IPS-15b (cell line): Measurements from ENCODE around the gene PCSK7.
"Not testable (repeated sequence)": the region's sequence is repeated elsewhere in the genome, so short reads cannot be mapped to it uniquely, and the experiment has no call there.

Experiments used
- H3K27me3 ChIP-seq: one replicate; pipeline ENCODE4 v1.6.1; 2013; ENCODE audit warnings: low read length; ENCODE audit not compliant: control insufficient read depth, insufficient read depth
- H3K36me3 ChIP-seq: one replicate; pipeline ENCODE4 v1.6.1; 2013; ENCODE audit warnings: low read length; ENCODE audit not compliant: control insufficient read depth, insufficient read depth
- H3K4me1 ChIP-seq: one replicate; pipeline ENCODE4 v1.6.1; 2013; ENCODE audit warnings: mild to moderate bottlenecking, low read length; ENCODE audit not compliant: control insufficient read depth, insufficient read depth
- H3K4me3 ChIP-seq: one replicate; pipeline ENCODE4 v1.5.1; 2013; ENCODE audit warnings: low read depth, low read length
- H3K9ac ChIP-seq: one replicate; pipeline ENCODE4 v1.6.1; 2013; ENCODE audit warnings: low read depth, mild to moderate bottlenecking, low read length
- H3K9me3 ChIP-seq: one replicate; pipeline ENCODE4 v1.6.1; 2013; ENCODE audit warnings: mild to moderate bottlenecking, low read length; ENCODE audit not compliant: control insufficient read depth, insufficient read depth

The PCSK7 gene, protein sequence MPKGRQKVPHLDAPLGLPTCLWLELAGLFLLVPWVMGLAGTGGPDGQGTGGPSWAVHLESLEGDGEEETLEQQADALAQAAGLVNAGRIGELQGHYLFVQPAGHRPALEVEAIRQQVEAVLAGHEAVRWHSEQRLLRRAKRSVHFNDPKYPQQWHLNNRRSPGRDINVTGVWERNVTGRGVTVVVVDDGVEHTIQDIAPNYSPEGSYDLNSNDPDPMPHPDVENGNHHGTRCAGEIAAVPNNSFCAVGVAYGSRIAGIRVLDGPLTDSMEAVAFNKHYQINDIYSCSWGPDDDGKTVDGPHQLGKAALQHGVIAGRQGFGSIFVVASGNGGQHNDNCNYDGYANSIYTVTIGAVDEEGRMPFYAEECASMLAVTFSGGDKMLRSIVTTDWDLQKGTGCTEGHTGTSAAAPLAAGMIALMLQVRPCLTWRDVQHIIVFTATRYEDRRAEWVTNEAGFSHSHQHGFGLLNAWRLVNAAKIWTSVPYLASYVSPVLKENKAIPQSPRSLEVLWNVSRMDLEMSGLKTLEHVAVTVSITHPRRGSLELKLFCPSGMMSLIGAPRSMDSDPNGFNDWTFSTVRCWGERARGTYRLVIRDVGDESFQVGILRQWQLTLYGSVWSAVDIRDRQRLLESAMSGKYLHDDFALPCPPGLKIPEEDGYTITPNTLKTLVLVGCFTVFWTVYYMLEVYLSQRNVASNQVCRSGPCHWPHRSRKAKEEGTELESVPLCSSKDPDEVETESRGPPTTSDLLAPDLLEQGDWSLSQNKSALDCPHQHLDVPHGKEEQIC

DNA sequence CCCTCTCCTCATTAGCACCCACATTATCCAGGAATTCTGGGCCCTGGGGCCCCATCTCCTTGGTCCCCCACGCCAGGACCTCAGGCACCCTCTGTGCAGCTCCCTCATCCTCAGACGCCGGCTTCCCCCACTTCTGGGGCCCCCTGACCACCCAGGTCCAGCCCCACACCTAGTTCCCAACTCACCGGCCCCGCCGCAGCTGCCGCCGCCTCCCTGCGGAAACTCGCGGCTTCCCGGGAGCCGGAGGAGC lies at the start of gene PCSK7:
Gene PCSK7, minus strand, starts transcription at position 232 of the 250 bp plus-strand sequence. CDS start 2,229 bp downstream, outside the sequence.
- peak within 1 kb of the TSS; percentile 97 for H3K4me3 ChIP-seq
- peaks cover 5% of the 10 kb centered on the region for H3K4me1 ChIP-seq
- H3K27me3 ChIP-seq, result no peaks in the 10 kb centered on the region
- H3K9me3 ChIP-seq, result no peaks in the 10 kb centered on the region
- H3K9ac ChIP-seq, result peak within 1 kb of the TSS; percentile 87
- peaks cover 24% of the 10 kb centered on the region for H3K36me3 ChIP-seq

DNA sequence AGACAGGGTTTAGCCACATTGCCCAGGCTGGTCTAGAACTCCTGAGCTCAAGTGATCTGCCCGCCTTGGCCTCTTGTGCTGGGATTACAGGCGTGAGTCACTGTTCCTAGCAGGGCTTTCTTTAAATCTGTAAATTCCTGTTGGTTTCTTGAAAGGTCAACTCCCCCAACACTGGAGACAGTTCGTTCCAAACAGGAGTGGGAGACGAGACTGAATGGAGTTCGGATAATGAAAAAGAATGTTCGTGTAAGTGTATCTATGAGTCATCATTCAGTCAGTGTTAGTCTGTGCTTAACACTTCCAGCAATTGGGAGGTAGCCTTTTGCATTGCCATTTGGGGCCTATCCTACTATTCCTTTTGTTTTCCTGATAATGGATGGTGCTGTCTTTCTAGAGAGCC lies 49.3 kb upstream of the PCSK7 start:
- H3K36me3 ChIP-seq, result peaks cover 15% of the 10 kb centered on the region
- H3K27me3 ChIP-seq, result no peaks in the 10 kb centered on the region
- H3K4me1 ChIP-seq, result no peaks in the 10 kb centered on the region
- no peak overlapping the region for H3K4me3 ChIP-seq
- H3K9me3 ChIP-seq, result no peaks in the 10 kb centered on the region
- no peak overlapping the region for H3K9ac ChIP-seq

DNA sequence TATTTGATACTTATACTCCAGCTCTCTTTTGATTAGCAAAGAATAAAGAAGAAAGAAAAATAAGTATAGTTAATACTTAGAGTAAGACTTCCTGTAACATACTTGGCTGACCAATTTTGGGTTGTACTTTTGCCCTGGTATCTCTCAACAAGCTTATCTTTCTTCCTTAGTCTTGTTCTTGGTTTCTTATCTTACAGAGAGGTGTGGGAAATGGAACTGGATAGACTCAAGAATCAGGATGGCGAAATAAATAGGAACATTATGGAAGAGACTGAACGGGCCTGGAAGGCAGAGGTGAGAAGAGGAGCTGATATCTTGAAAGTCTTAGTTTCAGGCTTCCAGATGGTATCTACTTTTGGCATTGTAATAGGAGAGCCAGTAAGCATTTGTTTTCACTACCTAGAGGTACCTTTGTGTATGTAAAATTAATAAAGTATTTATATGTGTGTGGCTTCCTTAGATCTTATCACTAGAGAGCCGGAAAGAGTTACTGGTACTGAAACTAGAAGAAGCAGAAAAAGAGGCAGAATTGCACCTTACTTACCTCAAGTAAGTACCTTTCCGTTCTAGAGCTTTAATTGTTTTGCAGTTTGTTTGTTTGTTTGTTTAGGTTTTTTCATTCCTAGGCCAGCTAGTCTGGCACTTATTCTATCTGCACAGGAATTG lies 48.0 kb upstream of the PCSK7 start:
- Histone ChIP-seq H3K27me3 (no peaks in the 10 kb centered on the region), H3K4me3 (no peak overlapping the region), H3K36me3 (peaks cover 15% of the 10 kb centered on the region), H3K4me1 (no peaks in the 10 kb centered on the region), H3K9ac (no peak overlapping the region), H3K9me3 (no peaks in the 10 kb centered on the region)

DNA sequence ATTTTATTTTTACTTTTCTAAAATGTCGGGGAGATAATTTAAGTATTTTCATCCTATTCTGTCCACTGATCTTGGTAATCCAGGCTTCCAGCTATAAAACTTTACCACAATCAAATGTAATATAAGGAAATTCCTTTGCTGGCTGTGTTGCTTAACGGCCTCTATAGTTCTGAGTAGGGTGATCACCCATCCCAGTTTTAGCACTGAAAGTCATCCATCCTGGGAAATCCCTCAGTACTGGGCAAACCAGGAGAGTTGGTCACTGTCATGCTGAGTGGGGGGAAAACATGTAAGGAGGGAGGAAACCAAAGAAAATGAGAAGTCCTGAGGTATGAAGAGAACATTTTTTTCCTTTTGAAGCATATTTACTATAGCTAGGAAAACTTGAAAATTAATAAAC lies 46.5 kb upstream of the PCSK7 start:
- H3K9me3 ChIP-seq, result no peaks in the 10 kb centered on the region
- no peak overlapping the region for H3K9ac ChIP-seq
- no peaks in the 10 kb centered on the region for H3K27me3 ChIP-seq
- H3K36me3 ChIP-seq, result peaks cover 6% of the 10 kb centered on the region
- no peak overlapping the region for H3K4me3 ChIP-seq
- H3K4me1 ChIP-seq, result no peaks in the 10 kb centered on the region

DNA sequence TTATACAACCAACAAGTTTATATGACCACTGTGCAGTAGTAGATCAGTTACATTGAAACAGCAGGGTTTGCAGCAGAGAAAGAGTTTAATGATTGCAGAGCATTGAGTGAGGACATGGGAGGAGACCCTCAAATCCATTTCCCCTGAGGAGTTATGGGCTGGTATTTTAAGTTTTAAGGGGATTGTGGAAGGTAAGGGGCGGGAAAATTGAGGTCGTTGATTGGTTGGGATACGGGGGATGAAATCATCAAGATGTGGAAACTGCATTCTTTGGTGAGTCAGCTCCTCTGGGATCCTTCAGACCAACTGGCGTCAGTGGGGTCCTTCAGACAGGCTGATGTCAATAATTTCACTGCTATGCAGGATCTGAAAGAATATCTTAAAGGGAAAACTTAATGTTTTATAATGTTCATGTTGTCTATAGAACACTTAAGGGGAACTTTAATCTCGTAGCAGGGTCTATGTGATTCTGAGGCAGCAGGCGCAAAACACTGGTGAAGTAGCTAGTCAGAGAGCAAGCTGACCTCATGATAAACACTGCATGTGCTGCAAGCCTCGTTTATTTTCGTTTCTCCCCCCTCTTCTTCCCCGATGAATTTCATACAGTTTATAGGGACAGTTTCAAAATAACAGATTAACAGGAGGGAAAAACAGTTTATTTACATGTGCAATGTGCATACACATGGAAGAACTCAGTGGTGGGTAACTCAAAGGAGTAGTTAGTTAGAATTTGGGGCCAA lies 41.8 kb upstream of the PCSK7 start:
- Histone ChIP-seq H3K27me3 (peaks cover 4% of the 10 kb centered on the region), H3K9me3 (no peaks in the 10 kb centered on the region), H3K4me3 (no peak overlapping the region), H3K4me1 (no peaks in the 10 kb centered on the region), H3K36me3 (no peaks in the 10 kb centered on the region), H3K9ac (no peak overlapping the region)

DNA sequence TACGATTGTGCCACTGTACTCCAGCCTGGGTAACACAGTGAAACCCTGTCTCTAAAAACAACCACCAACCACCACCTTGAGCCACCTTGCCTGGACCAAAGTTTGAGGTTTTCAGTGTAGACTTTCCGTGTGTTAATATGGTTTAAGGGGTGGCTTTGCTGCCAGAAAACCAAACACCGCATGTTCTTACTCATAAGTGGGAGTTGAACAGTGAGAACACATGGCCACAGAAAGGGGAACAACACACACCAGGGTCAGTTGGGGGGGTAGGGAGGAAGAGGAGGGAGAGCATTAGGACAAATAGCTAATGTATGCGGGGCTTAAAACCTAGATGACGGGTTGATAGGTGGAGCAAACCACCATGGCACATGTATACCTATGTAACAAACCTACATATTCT lies 40.3 kb upstream of the PCSK7 start:
- not testable (repeated sequence) for H3K9me3 ChIP-seq, H3K27me3 ChIP-seq, H3K4me3 ChIP-seq, H3K9ac ChIP-seq, H3K4me1 ChIP-seq, H3K36me3 ChIP-seq

DNA sequence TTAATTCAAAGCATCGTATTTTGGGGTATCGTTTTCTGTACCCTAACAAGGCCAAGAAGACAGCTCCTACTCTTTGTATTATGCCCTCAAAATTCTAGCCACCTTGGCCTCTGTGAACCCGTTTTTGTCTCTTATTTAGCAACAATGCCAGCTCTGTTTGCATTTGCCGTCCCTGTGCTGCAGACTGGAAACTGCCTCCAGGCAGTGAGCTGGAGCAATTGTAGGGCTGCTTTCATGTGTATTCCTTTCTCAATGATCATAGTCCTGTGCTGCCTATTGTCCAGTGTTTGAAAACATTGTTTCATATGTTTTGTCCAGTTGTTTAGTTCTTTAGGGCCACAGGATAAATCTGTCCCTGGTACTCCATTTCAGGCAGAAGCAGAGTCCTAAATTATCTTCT lies 39.3 kb upstream of the PCSK7 start:
- no peak overlapping the region for H3K4me3 ChIP-seq
- no peaks in the 10 kb centered on the region for H3K9me3 ChIP-seq
- H3K36me3 ChIP-seq, result no peaks in the 10 kb centered on the region
- H3K9ac ChIP-seq, result no peak overlapping the region
- H3K27me3 ChIP-seq, result peaks cover 4% of the 10 kb centered on the region
- no peaks in the 10 kb centered on the region for H3K4me1 ChIP-seq

DNA sequence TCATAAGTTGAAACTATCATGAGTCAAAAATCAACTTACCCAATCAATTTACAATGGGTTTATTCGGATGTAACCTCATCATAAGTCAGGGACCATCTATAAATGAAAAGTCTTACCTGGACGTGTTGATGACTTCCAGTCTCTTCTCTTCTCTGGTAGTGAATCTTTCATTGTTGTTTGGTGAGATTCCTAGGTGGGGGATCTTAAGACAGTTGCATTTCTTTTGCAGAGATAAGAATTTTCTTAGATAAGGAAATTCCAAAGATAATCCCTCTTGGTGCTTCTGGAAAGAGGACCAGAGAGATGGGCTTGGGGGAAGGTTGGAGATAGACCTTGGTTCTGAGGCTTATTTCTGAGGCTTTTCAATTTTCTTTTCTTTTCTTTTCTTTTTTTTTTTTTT lies 38.0 kb upstream of the PCSK7 start:
- H3K36me3 ChIP-seq, result peaks cover 2% of the 10 kb centered on the region

DNA sequence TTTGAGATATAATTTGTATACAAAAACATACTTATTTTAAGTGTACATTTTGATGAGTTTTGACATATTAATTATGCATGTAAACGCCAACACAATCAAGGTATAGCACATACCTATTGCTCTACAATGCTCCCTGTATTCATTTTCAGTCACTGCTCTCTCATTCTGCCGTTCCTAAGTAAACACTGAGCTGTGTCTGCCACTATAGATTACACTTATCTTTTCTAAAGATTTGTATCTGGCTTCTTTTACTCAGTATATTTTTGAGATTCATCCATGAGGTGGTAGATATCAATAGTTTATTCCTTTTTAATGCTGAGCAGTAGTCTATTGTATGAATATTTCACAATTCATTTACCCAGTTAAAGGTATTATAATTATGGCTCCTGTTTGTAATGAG lies 33.9 kb upstream of the PCSK7 start:
- no peaks in the 10 kb centered on the region for H3K4me1 ChIP-seq
- peaks cover 4% of the 10 kb centered on the region for H3K27me3 ChIP-seq
- peaks cover 4% of the 10 kb centered on the region for H3K36me3 ChIP-seq
- no peak overlapping the region for H3K9ac ChIP-seq
- no peak overlapping the region for H3K4me3 ChIP-seq
- no peaks in the 10 kb centered on the region for H3K9me3 ChIP-seq

More for the DNA sequence above, 38.0 kb upstream of the PCSK7 start:
- Histone ChIP-seq H3K9me3 (no peaks in the 10 kb centered on the region), H3K27me3 (peaks cover 4% of the 10 kb centered on the region), H3K4me1 (no peaks in the 10 kb centered on the region), H3K4me3 (no peak overlapping the region), H3K9ac (no peak overlapping the region)

DNA sequence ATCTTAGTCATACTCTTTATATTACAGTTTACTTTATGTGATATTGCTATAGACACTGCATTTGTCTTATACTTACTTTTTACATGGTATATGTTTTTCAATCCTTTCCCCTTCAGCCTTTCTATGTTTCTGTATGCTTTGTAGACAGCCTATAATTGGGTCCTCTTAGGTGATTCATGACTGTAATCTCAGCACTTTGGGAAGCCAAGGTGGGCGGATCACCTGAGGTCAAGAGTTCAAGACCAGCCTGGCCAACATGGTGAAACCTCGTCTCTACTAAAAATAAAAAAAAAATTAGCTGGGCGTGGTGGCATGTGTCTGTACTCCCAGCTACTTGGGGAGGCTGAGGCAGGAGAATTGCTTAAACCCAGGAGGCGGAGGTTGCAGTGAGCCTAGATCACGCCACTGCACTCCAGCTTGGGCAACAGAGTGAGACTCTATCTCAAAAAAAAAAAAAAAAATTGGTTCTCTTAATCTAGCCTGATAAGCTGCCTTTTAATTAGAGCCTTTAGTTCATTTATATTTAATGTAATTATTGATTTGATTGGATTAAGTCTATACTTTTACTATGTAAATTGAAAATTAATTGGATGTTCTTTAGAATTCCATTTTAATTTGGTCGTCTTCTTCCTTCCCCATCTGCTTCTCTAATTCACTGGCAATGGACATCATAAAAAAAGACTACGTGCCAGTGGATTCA lies 32.9 kb upstream of the PCSK7 start:
- not testable (repeated sequence) for H3K4me3 ChIP-seq, H3K9ac ChIP-seq, H3K9me3 ChIP-seq, H3K4me1 ChIP-seq, H3K36me3 ChIP-seq, H3K27me3 ChIP-seq

DNA sequence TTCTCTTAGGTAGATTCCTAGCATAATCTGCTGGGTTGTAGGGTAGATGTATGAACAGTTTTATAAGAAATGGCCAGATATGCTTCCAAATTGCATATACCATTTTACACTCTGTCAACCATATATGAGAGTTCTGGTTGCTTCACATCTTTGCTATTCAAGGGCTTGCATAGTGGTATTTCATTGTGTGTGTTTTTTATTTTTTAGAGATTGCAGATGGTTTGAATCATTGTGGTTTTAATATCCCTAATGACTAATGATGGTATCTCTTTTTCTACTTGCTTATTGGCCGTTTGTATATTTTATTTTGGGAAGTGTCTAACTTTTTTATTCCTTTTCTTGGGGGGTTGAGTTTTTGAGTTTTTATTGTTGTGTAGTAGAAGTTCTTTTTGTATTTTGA lies 27.5 kb upstream of the PCSK7 start:
- Histone ChIP-seq H3K27me3 (no peaks in the 10 kb centered on the region), H3K36me3 (peaks cover 5% of the 10 kb centered on the region), H3K9me3 (no peaks in the 10 kb centered on the region), H3K4me1 (no peaks in the 10 kb centered on the region), H3K9ac (no peak overlapping the region), H3K4me3 (no peak overlapping the region)
